Stomach (tissue), 4 donors: ENCODE data around the gene PLEKHO2.

Source experiments
- CTCF ChIP-seq, 7 experiments: fragments of 450-650 bp in 4 of 7; fragments of 200-600 bp in 3 of 7; sonication (generic) in 3 of 7; IDR thresholded peaks; one replicate each; pipeline ENCODE4 v1.5.1; 2016 to 2019; ENCODE audit warnings: antibody characterized with exemption in 7 of 7, control low read depth in 2 of 7, mild to moderate bottlenecking in 1 of 7
- EP300 ChIP-seq: sonication (generic); formaldehyde crosslinking; IDR thresholded peaks from one replicate; pipeline ENCODE4 v1.6.1; 2017; ENCODE audit warnings: antibody characterized with exemption
- POLR2A ChIP-seq, 4 donors: fragments of 450-650 bp; IDR thresholded peaks; one replicate each; pipeline ENCODE4 v1.6.1; 2016; ENCODE audit warnings: antibody characterized with exemption in 4 of 4, control low read depth in 2 of 4, mild to moderate bottlenecking in 1 of 4, moderate library complexity in 1 of 4
- POLR2AphosphoS5 ChIP-seq, 3 donors: sonication (generic); formaldehyde crosslinking; IDR thresholded peaks; one replicate each; pipeline ENCODE4 v1.6.1; 2016; ENCODE audit warnings: antibody characterized with exemption in 3 of 3

GRCh38 chr15:64842096-64842939, 603 bp downstream of the PLEKHO2 start:
- TF ChIP-seq CTCF (IDR thresholded peaks at IDR 0.05) (no peak), POLR2AphosphoS5 (IDR thresholded peaks at IDR 0.05) (no peak), EP300 (no peak), POLR2A (IDR thresholded peaks at IDR 0.05) (no peak)
